Epithelial cell of esophagus (primary cell): ENCODE data around the gene TBC1D7.

Experiments
- DNase-seq: peaks from one replicate; pipeline ENCODE4 v3.0.0; 2010; ENCODE audit warnings: low read depth
- H3K4me3 ChIP-seq: 2 replicates; pipeline ENCODE4 v1.5.1; 2011; ENCODE audit warnings: mild to moderate bottlenecking, low read length, control low read depth
- CTCF ChIP-seq: IDR thresholded peaks from 2 replicates; pipeline ENCODE4 v1.5.1; 2011; ENCODE audit warnings: low read depth, mild to moderate bottlenecking, low read length, control low read depth, inconsistent platforms; ENCODE audit not compliant: insufficient read depth; ENCODE audit errors: missing control alignments

Gene TBC1D7

GRCh38 chr6:13296536-13296997, 31.8 kb downstream of the TBC1D7 start:
- TF ChIP-seq CTCF: no peak
- no peak for DNase-seq
- H3K4me3 ChIP-seq: no peak overlapping the region

- no peak for DNase-seq
- no peak for TF ChIP-seq CTCF
- no peak overlapping the region for H3K4me3 ChIP-seq
Observed at GRCh38 chr6:13295576-13295975, 32.8 kb downstream of the TBC1D7 start.

GRCh38 chr6:13294499-13295069, 33.8 kb downstream of the TBC1D7 start:
- TF ChIP-seq CTCF: no peak
- H3K4me3 ChIP-seq: no peak overlapping the region
- DNase-seq: no peak

- DNase-seq: no peak
- no peak for TF ChIP-seq CTCF
- H3K4me3 ChIP-seq: no peak overlapping the region
Observed at GRCh38 chr6:13292774-13293173, 35.6 kb downstream of the TBC1D7 start.

GRCh38 chr6:13290335-13290734, 38.0 kb downstream of the TBC1D7 start:
- no peak for DNase-seq
- no peak for TF ChIP-seq CTCF
- H3K4me3 ChIP-seq: no peak overlapping the region

GRCh38 chr6:13289789-13290318, 38.5 kb downstream of the TBC1D7 start:
- DNase-seq: no peak
- H3K4me3 ChIP-seq: no peak overlapping the region
- no peak for TF ChIP-seq CTCF

- DNase-seq: no peak
- no peak for TF ChIP-seq CTCF
- no peak overlapping the region for H3K4me3 ChIP-seq
Observed at GRCh38 chr6:13288969-13289391, 39.4 kb downstream of the TBC1D7 start.
